Chondrocyte (in vitro differentiated cells): ENCODE data around the gene TRIM9. TPM values are rescaled to one million over a fixed set of nuclear protein-coding genes. Genes with fewer than 3 reads are reported as not detected.

Experiments
- DNase-seq: peaks from one replicate; pipeline ENCODE4 v3.0.0; 2021; ENCODE audit warnings: mixed read lengths, low spot score
- H3K27ac Mint-ChIP-seq: one replicate; pipeline ENCODE4 v1.8.0; 2021; ENCODE audit warnings: mild to moderate bottlenecking, moderate library complexity, mixed read lengths; ENCODE audit not compliant: unreplicated experiment
- H3K27me3 Mint-ChIP-seq: 2 replicates; pipeline ENCODE4 v1.8.0; 2021; ENCODE audit warnings: low read depth, mixed read lengths
- H3K36me3 Mint-ChIP-seq: 2 replicates; pipeline ENCODE4 v1.8.0; 2021; ENCODE audit warnings: low read depth, mixed read lengths
- H3K4me1 Mint-ChIP-seq: 2 replicates; pipeline ENCODE4 v1.8.0; 2021; ENCODE audit warnings: low read depth, mild to moderate bottlenecking, mixed read lengths
- H3K4me3 Mint-ChIP-seq: one replicate; pipeline ENCODE4 v1.8.0; 2021; ENCODE audit warnings: mild to moderate bottlenecking, moderate library complexity, mixed read lengths; ENCODE audit not compliant: unreplicated experiment
- H3K9me3 Mint-ChIP-seq: 2 replicates; pipeline ENCODE4 v1.8.0; 2021; ENCODE audit warnings: low read depth, mixed read lengths
- CTCF ChIP-seq: fragments of 200-600 bp; sonication (generic); IDR thresholded peaks from 2 replicates; pipeline ENCODE4 v1.5.0; 2021; ENCODE audit warnings: antibody characterized with exemption, mild to moderate bottlenecking, moderate library complexity
- total RNA-seq: library from RNA; stranded (reverse); gene quantifications from 3 replicates; pipeline ENCODE4 v1.2.1, GENCODE V29; 2021

TRIM9 gene
- total RNA-seq, 1 donor from 2014 or later: 15.5 TPM

- H3K9me3 Mint-ChIP-seq: no peaks in the 10 kb centered on the region
- no peak overlapping the region for H3K4me3 Mint-ChIP-seq
- H3K27me3 Mint-ChIP-seq: no peaks in the 10 kb centered on the region
- H3K4me1 Mint-ChIP-seq: peaks cover 12% of the 10 kb centered on the region
- no peak for DNase-seq
- no peak for TF ChIP-seq CTCF
- no peak overlapping the region for H3K27ac Mint-ChIP-seq
- peaks cover 40% of the 10 kb centered on the region for H3K36me3 Mint-ChIP-seq
Observed at GRCh38 chr14:50936016-50936340, 158.9 kb downstream of the TRIM9 start.

- peaks cover 46% of the 10 kb centered on the region for H3K36me3 Mint-ChIP-seq
- H3K27ac Mint-ChIP-seq: no peak overlapping the region
- no peak for TF ChIP-seq CTCF
- H3K4me1 Mint-ChIP-seq: peaks cover 9% of the 10 kb centered on the region
- no peak for DNase-seq
- no peaks in the 10 kb centered on the region for H3K9me3 Mint-ChIP-seq
- no peak overlapping the region for H3K4me3 Mint-ChIP-seq
- H3K27me3 Mint-ChIP-seq: no peaks in the 10 kb centered on the region
Observed at GRCh38 chr14:50935126-50936015, 159.5 kb downstream of the TRIM9 start.

GRCh38 chr14:50932592-50933495 is 162.1 kb downstream of the TRIM9 start:
- Mint-ChIP-seq H3K27me3 (no peaks in the 10 kb centered on the region), H3K4me3 (no peak overlapping the region), H3K4me1 (peaks cover 4% of the 10 kb centered on the region), H3K27ac (no peak overlapping the region), H3K9me3 (no peaks in the 10 kb centered on the region), H3K36me3 (peaks cover 61% of the 10 kb centered on the region)
- no peak for DNase-seq
- TF ChIP-seq CTCF: no peak

GRCh38 chr14:50932156-50932555 is 162.7 kb downstream of the TRIM9 start:
- H3K4me3 Mint-ChIP-seq: no peak overlapping the region
- peaks cover 61% of the 10 kb centered on the region for H3K36me3 Mint-ChIP-seq
- no peaks in the 10 kb centered on the region for H3K27me3 Mint-ChIP-seq
- DNase-seq: no peak
- H3K9me3 Mint-ChIP-seq: no peaks in the 10 kb centered on the region
- H3K4me1 Mint-ChIP-seq: no peaks in the 10 kb centered on the region
- no peak for TF ChIP-seq CTCF
- no peak overlapping the region for H3K27ac Mint-ChIP-seq

GRCh38 chr14:50931559-50931958 is 163.3 kb downstream of the TRIM9 start:
- Mint-ChIP-seq H3K4me3 (no peak overlapping the region), H3K4me1 (no peaks in the 10 kb centered on the region), H3K36me3 (peaks cover 58% of the 10 kb centered on the region), H3K27me3 (no peaks in the 10 kb centered on the region), H3K27ac (no peak overlapping the region), H3K9me3 (no peaks in the 10 kb centered on the region)
- DNase-seq: no peak
- no peak for TF ChIP-seq CTCF
